ENCODE data around the gene ATP9B. TPM values are rescaled to one million over a fixed set of nuclear protein-coding genes. Genes with fewer than 3 reads are reported as not detected.

The ATP9B gene
- total RNA-seq, 6 experiments from 2014 or later: 13.6 to 25.7 (median 14.5) TPM

GRCh38 chr18:79093986-79094385 lies 24.8 kb downstream of the ATP9B start:
- WGBS (ENCODE audit: insufficient coverage, low coverage, low lambda C conversion rate, missing lambda C conversion rate): 100% methylated on average over 1 of the region's 3 CpGs
- peaks cover 0 to 5% (median 0%) of the 10 kb centered on the region in 4 donors for H3K4me1 ChIP-seq
- intact Hi-C loops (cut with DNase I): no loop called here
- H3K27me3 ChIP-seq: no peaks in the 10 kb centered on the region
- no peak overlapping the region for H3K27ac ChIP-seq
- no peaks in the 10 kb centered on the region for H3K36me3 ChIP-seq
- TF ChIP-seq CTCF (IDR thresholded peaks at IDR 0.05): no peak
- no peak for TF ChIP-seq POLR2A (IDR thresholded peaks at IDR 0.05)
- no peak overlapping the region for H3K4me3 ChIP-seq
- H3K9me3 ChIP-seq: no peaks in the 10 kb centered on the region
- DNase-seq (no peak), ATAC-seq (no peak)

DNA sequence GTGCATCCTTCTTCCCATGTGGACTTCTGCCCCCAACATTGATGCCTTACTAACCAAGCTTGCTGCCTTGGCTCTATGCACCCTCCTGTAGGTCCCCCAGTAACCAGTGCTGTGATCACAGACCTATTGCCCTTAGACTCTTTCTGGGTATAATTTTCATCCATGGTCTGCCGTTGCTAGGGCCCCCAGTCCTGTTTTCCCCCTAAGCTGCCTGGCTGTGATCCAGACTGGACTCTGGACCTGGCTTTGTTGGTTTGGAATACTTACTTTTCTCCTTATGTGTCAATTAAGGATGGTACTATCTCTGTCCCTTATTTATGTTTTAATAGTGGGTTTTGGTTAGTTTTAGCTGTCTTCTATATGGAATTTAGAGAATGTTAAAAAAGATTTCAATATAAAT lies 26.0 kb downstream of the ATP9B start:
- Histone ChIP-seq H3K4me1 (peaks cover 0 to 5% (median 0%) of the 10 kb centered on the region in 4 donors), H3K9me3 (no peaks in the 10 kb centered on the region), H3K27me3 (no peaks in the 10 kb centered on the region), H3K36me3 (no peaks in the 10 kb centered on the region), H3K27ac (no peak overlapping the region), H3K4me3 (no peak overlapping the region)
- 50% methylated on average over 1 of the region's 1 CpG for WGBS (ENCODE audit: insufficient coverage, low coverage, low lambda C conversion rate, missing lambda C conversion rate)
- DNase-seq (no peak), ATAC-seq (peak in 1 of 4 donors; percentile 33)
- intact Hi-C loops (cut with DNase I): no loop called here
- no peak for TF ChIP-seq POLR2A (IDR thresholded peaks at IDR 0.05)
- no peak for TF ChIP-seq CTCF (IDR thresholded peaks at IDR 0.05)

- peak in 3 of 4 donors; percentile 43 to 84 (median 77) for ATAC-seq
- no peaks in the 10 kb centered on the region for H3K36me3 ChIP-seq
- H3K4me1 ChIP-seq: peaks cover 0 to 3% (median 1%) of the 10 kb centered on the region in 4 donors
- H3K27me3 ChIP-seq: no peaks in the 10 kb centered on the region
- intact Hi-C loops (cut with DNase I): no loop called here
- 49% methylated on average over 2 of the region's 2 CpGs for WGBS (ENCODE audit: insufficient coverage, low coverage, low lambda C conversion rate, missing lambda C conversion rate)
- TF ChIP-seq POLR2A (IDR thresholded peaks at IDR 0.05): no peak
- TF ChIP-seq CTCF (IDR thresholded peaks at IDR 0.05): no peak
- H3K27ac ChIP-seq: no peak overlapping the region
- no peak overlapping the region for H3K4me3 ChIP-seq
- DNase-seq: no peak
- no peaks in the 10 kb centered on the region for H3K9me3 ChIP-seq
These were observed 31.8 kb downstream of the ATP9B start for GRCh38 chr18:79100944-79101343.

DNA sequence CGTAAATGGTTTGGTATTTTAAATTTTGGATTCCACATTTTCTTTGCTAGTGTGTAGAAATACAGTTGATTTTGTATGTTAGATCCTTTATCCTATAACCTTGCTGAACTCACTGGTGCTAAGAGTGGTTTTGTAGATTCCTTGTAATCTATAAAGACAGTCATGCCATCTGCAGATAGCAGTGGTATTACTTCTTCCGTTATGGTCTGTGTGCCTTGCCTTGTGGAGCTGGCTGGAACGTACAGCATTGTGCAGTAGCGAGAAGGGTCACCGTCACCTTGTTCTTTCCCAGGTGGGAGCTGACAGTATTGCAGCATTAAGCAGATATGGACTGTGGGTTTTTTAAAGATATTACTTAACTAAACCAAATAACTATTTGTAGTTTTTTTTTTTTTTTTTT lies 33.7 kb downstream of the ATP9B start:
- WGBS (ENCODE audit: insufficient coverage, low coverage, low lambda C conversion rate, missing lambda C conversion rate): 97% methylated on average over 5 of the region's 5 CpGs
- DNase-seq: no peak

More for the DNA sequence above, 33.7 kb downstream of the ATP9B start:
- H3K9me3 ChIP-seq: no peaks in the 10 kb centered on the region
- H3K4me1 ChIP-seq: peaks cover 0 to 11% (median 5%) of the 10 kb centered on the region in 4 donors
- H3K27me3 ChIP-seq: no peaks in the 10 kb centered on the region
- no peaks in the 10 kb centered on the region for H3K36me3 ChIP-seq
- H3K27ac ChIP-seq: no peak overlapping the region
- no peak overlapping the region for H3K4me3 ChIP-seq
- no peak for TF ChIP-seq CTCF (IDR thresholded peaks at IDR 0.05)
- no peak for TF ChIP-seq POLR2A (IDR thresholded peaks at IDR 0.05)
- no peak for ATAC-seq
- intact Hi-C loops (cut with DNase I): no loop called here

Data from right lobe of liver (tissue), 6 donors.